ENCODE measurements around the gene DNTT. TPM values are rescaled to one million over a fixed set of nuclear protein-coding genes. Genes with fewer than 3 reads are reported as not detected.

Gene DNTT
- total RNA-seq, 4 donors from 2014 or later, result not detected

- TF ChIP-seq POLR2A (IDR thresholded peaks at IDR 0.05), result no peak
- no peak for DNase-seq (ENCODE audit: low spot score in 2 of 2)
- intact Hi-C loops (cut with DNase I; ENCODE audit: low total_unique reads), result no loop called here
- H3K4me3 ChIP-seq (ENCODE audit: low read depth, poor library complexity, severe bottlenecking), result no peak overlapping the region
- 53 to 64% methylated on average over 3 of the region's 3 CpGs for WGBS, 2 donors
Observed at GRCh38 chr10:96260014-96260413, 44.2 kb upstream of the DNTT start.

GRCh38 chr10:96261132-96261531 is 43.1 kb upstream of the DNTT start:
- no peak for DNase-seq (ENCODE audit: low spot score in 2 of 2)
- TF ChIP-seq CTCF (IDR thresholded peaks at IDR 0.05), result no peak
- TF ChIP-seq POLR2A (IDR thresholded peaks at IDR 0.05), result no peak
- 87 to 93% methylated on average over 2 of the region's 2 CpGs for WGBS, 2 donors
- intact Hi-C loops (cut with DNase I; ENCODE audit: low total_unique reads), result no loop called here
- H3K4me3 ChIP-seq (ENCODE audit: low read depth, poor library complexity, severe bottlenecking), result no peak overlapping the region

- no peak overlapping the region for H3K4me3 ChIP-seq (ENCODE audit: low read depth, poor library complexity, severe bottlenecking)
- TF ChIP-seq POLR2A (IDR thresholded peaks at IDR 0.05) (no peak), CTCF (IDR thresholded peaks at IDR 0.05) (no peak)
- intact Hi-C loops (cut with DNase I; ENCODE audit: low total_unique reads), result no loop called here
- no peak for DNase-seq (ENCODE audit: low spot score in 2 of 2)
- 66 to 76% methylated on average over 3 of the region's 3 CpGs for WGBS, 2 donors
Observed at GRCh38 chr10:96261930-96262329, 42.3 kb upstream of the DNTT start.

- intact Hi-C loops (cut with DNase I; ENCODE audit: low total_unique reads), result no loop called here
- TF ChIP-seq POLR2A (IDR thresholded peaks at IDR 0.05) (no peak), CTCF (IDR thresholded peaks at IDR 0.05) (no peak)
- DNase-seq (ENCODE audit: low spot score in 2 of 2), result no peak
Observed at GRCh38 chr10:96263176-96263575, 41.1 kb upstream of the DNTT start.

GRCh38 chr10:96263669-96264068 is 40.6 kb upstream of the DNTT start:
- no peak overlapping the region for H3K4me3 ChIP-seq (ENCODE audit: low read depth, poor library complexity, severe bottlenecking)
- 73 to 75% methylated on average over 4 of the region's 4 CpGs for WGBS, 2 donors
- TF ChIP-seq CTCF (IDR thresholded peaks at IDR 0.05) (no peak), POLR2A (IDR thresholded peaks at IDR 0.05) (no peak)
- intact Hi-C loops (cut with DNase I; ENCODE audit: low total_unique reads), result no loop called here
- no peak for DNase-seq (ENCODE audit: low spot score in 2 of 2)

More at GRCh38 chr10:96263176-96263575, 41.1 kb upstream of the DNTT start:
- H3K4me3 ChIP-seq (ENCODE audit: low read depth, poor library complexity, severe bottlenecking), result no peak overlapping the region
- WGBS, 2 donors, result 77 to 95% methylated on average over 4 of the region's 4 CpGs

DNA sequence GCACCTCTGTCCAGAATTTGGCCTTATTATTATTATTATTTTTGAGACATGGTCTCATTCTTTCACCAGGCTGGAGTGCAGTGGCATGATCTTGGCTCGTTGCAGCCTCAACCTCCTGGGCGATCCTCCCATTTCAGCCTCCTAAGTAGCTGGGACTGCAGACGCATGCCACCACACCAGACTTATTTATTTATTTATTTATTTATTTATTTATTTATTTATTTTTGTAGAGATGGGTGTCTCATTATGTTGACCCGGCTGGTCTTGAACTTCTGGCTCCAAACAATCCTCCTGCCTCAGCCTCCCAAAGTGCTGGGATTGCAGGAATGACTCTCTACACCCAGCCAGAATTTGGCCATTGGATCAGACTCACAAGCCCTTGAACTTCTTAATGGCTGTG is 39.3 kb upstream of the DNTT start:
- TF ChIP-seq CTCF (IDR thresholded peaks at IDR 0.05) (no peak), POLR2A (IDR thresholded peaks at IDR 0.05) (no peak)
- WGBS, 2 donors, result 91 to 94% methylated on average over 4 of the region's 4 CpGs
- peak in 1 of 2 donors; percentile 26 for DNase-seq (ENCODE audit: low spot score in 2 of 2)
- no peak overlapping the region for H3K4me3 ChIP-seq (ENCODE audit: low read depth, poor library complexity, severe bottlenecking)
- intact Hi-C loops (cut with DNase I; ENCODE audit: low total_unique reads), result no loop called here

Data from lower leg skin (tissue), 4 donors.